Ammon's horn (tissue), 1 donor: ENCODE results near the gene DLG1.

Experiments used
- DNase-seq: peaks from one replicate; pipeline ENCODE4 v3.0.0-alpha.2; 2016; ENCODE audit warnings: low spot score

The DLG1 gene

DNA sequence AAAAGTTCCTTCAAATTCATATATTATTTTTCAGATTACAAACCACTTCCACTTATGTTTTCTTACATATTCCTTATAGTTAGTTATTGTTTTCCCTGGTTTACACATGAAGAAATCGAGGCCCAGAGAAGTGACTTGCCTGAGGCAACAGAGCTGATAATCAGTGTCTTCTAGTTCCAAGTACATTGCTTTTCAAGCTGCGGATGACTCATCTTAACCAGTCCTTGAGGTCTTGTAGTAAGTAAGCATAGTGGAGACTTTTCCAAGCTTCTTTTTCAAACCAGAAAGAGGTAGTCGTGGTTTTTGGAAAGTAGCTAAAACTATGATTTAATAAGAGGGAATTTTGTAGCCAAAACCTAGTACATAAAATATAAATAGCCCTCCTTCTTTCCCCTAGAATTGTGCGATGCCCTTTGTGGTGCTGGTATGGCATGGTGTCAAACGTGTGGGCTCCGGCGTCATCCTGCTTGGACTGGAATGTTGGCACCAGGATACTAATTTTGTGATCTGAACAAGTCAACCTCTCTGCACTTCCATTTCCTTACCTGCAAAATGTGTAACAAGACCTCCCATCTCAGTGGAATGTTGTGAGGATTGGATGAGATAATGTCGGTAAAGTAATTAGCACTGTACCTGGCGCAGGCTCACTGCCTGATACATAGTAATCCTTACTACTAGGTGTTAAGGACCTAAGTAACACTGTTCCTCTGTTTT is 19.0 kb upstream of the DLG1 start:
- no peak for DNase-seq

DNA sequence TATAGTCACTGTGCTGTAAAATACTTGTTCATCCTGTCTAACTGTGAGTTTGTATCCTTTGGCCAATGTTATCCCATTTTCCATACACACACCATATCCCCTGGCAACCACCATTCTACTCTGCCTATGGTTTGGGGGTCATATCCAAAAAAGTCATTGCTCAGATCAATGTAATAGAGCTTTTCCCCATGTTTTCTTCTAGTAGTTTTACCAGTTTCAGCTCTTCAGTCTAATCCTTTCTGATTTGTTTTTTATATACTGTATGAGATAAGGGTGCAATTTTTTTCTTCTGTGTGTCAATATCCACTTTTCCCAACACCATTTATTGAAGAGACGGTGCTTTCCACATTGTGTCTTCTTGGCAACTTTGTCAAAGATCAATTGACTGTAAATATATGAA is 14.0 kb upstream of the DLG1 start:
- DNase-seq: no peak

DNA sequence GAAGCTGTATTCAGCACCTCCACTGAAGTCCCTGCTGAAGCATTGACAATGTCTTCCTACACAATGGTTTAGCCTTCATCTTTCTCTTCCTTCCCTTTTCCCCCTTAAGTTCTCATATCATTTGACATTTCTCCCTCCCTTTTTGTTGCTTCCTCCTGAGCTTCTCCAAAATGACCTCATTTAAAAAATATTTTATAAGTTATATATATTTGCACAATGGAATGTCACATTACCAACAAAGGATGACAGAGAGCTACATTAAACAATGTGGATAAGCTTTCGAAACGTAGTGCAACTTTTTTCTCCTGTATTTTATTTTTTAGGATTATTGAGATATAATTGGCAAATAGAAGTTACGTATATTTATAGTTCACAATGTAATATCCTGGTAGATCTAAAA is 13.2 kb upstream of the DLG1 start:
- DNase-seq: no peak

DNA sequence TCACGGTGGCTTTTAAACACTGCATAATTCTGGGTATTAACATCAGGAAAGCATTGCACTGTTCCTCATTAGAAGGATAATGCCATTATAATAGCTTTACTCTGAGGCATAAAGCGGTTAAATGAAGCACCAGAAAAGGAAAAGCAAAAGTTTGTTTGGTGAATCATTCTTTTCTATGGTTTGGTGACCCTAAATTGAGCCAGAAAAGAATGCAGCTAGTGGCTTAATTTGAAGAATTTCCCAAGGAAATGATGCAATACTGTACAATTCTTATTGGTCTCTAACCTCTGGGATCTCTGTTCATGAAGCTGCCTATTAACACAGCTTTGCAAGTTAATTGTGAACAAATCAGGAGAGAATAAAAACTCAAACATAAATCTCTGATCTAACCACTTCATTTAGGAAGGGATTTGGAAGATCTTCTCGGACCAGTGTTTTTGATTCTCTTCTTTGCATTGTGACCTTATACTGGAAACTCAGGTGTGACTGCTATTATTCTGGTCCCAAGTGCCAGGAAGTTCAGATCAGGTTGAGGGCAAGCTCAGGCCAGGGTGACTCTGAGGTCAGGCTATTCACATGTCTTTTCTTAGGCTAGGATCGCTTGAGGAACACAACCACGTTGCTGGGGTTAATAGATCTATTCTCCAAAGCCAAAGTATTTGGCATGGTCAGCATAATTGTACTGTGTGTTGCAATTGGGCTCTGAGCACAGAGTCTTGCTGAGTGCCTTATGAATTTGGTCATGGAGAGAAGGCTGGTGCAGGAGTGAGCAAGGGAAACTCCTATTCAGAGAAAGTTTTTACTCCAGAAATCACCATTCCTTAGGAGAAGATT is 11.3 kb upstream of the DLG1 start:
- no peak for DNase-seq

DNA sequence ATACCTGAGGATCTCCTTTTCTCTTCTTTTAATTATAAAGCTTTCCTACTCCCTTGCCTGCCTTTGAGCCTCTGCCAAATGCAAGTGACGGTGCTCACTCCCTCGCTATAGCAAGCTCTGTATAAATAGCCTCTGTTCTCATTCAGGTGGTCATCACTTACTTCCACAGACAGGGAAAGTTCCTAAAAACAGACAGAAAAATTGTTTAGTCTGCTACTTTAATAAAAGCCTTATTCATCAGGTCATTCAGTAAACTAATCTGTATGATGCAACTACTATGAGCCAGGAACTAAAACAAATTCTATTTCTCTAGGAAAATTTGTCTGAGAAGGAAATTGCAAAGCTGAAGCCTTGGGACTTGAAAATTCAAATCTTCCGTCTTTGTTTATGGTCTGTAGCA is 10.2 kb upstream of the DLG1 start:
- no peak for DNase-seq

DNA sequence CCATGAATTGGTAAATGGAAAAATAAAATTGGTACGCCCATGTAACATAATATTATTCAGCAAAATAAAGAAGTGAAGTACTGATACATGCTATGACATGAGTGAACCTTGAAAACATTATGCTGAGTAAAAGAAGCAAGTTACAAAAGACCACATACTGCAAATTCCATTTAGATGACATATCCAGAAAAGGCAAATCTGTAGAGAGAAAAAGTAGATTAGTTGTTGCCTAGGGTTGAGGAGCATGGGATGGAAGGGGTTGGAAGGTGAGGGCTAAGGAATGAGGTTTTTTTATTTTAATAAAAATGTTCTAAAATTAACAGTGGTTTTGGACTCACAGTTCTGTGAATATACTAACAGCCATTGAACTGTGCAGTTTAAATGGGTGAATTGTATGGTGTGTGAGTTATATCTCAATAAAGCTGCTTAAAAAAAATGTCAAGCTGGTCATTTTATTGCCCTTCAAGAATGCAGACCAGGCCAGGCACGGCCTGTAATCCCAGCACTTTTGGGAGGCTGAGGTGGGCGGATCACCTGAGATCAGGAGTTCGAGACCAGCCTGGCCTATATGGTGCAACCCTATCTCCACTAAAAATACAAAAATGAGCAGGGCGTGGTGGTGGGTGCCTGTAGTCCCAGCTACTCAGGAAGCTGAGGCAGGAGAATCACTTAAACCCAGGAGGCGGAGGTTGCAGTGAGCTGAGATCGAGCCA is 8.1 kb upstream of the DLG1 start:
- no peak for DNase-seq

DNA sequence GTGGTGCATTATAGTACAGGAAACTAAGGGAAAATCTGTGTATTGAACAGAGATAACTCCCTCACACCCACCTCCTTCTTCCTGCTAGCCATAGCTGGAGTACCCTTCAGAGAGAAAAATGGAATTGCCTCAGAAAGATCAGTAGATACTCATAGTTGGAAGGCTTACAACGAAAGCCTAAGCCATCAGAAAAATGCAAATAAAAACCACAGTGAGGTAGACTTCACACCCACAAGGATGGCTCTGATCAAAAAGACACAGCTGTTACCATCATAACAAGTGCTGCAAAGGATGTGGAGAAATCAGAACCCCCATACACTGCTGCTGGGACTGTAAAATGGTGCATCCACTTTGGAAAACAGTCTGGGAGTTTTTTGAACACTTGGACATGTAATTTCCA is 7.4 kb upstream of the DLG1 start:
- no peak for DNase-seq

DNA sequence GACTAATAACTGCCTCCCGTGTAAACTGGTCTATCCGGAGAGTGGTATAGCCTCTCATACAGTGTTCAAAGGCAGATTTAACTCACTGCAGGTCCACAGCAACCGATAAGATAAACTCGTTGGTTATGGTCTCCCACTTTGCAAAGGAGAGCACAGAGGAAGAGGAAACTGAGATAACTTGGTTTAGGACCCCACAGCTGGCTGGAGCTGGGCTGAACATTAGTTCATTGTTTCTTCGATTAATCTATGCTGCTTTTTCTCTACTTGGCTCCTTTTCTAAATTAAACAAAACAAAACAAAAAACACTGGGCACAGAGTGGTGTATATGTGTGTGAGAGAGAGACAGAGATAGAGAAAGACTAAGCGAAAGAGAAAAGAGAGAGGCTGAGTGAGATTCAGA is 5.0 kb upstream of the DLG1 start:
- DNase-seq: no peak

DNA sequence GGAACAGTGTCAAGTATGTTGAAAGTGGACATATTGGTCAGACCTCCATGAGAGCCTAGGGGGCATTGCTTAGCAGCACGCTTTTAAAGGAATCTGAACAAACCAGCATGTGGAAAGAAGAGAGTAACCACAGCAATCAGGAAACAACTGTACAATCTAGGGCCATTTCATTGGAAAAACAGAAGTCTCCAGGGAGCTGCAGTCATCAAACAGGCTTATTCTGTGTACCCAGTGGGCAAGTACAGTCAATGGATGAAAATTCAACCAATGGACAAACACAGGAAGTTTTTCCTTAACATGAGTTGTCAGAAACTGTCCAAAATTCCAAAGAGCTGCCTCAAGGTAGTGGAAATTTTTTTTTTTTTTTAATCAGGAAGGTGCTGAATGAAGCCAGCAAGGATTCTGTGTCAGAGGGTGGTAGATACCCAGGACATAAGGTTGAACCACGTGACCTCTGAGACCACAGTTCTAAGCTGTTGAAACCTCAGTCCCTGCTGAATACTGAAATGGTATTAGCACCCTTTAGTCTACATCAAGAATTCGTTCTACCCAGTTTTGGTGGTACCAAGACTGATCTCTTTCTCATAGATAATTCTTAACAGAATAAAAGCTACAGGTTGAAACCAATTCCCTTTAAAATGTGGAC is 4.4 kb upstream of the DLG1 start:
- DNase-seq: no peak

DNA sequence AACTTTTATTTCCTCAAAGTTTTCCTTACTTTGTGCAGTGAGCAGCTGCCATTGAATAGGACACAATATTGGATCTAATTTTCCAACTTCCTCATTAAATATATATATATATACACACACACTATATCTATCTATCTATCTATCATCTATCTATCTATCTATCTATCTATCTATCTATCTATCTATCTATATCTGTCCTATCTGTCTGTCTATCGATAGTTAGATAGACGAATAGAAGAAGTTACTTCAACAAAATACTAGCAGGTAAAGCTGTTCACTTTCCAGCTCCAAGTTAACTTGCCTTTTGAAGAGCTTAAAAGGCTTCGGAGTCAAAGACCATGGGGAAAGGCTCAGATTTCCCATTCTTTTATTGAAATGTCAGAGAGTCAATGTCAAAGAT is 3.6 kb upstream of the DLG1 start:
- no peak for DNase-seq

DNA sequence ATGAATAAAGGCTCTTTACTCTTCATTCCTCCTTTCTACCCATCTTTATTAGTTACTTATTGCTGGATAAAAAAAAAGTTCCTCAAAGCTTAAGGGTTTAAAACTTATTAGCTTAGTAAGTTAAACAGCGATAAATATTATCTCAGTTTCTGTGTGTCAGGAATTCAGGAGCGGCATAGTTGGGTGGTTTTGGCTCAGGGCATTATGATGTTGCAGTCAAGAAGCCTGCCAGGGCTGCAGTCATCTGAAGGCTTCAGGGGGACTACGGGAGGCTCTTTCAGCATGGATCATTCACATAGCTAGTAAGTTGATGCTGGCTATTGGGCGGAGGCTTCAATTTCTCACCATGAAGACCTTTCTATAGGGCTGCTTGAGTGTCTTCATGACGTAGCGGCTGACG is 1.9 kb upstream of the DLG1 start:
- DNase-seq: no peak

DNA sequence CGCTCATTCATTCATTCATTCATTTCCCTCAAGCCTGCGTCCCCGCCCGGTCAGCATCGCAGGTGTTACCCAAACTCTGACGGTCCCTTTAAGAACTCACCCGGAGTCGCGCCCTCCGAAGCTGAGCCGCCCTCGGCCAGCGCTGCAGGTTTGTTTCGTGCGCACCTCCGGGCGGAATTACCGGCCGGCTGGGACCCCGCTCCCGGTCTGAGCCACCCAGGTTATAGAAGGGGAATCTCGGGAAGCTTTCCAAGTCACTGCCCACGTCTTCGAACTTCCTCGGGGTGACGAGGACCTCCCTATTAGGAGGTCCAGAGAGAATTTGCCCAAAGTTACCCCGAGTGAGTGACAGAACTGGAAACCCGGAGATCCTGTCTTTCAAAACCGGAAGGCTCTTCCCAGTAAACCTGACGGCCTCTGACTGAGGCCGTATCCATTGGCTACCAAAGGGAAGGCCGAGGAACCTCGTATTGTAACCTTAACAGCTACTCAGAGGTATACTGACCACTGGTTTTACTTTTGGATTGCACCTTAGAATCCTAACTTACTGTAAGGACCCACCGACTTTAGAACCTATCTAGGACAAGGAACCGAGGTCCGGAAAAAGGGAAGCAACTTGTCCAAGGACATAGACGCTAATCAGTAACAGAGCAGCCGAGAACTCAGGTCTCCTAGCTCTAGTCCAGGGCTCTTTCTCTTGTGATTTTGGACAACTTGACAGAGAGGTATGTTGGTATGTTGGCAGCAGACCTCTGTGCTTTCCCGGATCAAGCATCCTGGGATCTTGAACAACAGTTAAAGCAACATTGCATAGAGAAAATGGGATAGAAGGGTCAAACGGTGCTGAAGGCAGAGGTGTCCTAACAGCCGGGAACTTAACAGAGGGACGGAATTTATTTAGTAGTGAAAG is 788 bp upstream of the DLG1 start:
- no peak for DNase-seq

DNA sequence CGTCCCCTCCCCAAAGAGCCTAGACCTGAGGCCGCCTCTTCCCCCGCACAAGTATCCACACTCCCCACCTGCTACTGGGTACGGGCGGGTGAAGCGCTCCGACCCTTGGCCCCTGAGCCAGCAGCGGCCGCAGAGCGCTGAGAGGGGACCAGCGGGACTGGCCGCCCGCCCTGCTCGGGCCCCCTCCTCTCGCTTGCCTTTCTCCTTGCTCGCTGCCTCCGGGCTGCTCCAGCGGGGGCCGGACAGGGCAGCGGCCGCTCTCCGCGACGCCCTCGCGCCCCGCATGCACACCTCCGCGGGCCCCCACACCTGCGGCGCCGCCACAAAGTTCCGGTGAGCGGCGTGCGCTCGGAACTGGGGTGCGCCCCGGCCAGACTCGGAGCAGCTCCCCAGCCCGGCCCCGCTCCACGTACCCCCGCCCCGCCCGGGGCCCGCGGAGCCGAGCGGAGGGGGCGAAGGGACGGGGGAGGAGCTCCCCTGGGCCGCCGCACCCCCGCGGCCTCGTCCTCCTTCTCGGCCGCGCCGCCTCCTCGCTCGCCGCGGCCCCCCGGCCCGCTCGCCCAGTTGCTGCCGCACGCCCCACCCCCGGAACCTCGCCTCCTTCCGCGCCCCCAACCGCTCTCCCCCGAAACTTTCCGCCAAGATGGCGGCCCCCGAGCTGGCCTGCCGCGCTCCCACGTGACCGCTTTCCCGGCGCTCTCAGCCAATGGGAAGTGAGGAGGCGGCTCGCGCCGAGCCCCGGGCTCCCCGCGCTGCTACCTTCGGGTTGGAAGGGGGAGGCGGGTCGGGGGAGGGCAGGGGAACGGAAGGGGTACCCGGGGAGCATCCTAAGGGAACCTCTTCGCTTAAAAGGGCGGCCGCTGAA is 704 bp downstream of the DLG1 start:
- DNase-seq: peak; percentile 86

DNA sequence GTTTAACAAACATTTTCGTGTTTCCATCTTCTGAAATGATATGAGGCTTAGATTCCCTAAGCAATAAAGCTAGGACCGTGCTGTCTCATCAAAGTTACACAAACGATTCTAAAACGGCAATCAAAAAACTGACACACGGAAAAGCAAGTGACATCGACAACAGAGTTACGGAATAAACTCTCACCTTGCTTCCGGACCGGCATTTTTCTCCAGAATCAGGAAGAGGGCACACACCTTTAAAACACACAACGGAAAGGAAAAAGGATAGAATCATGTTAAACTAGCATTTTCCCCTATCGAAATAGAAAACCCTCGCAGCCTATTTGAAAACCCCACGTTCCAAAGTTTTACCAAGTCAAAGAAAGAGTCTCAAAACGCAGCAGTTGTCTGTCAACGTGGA is 1.4 kb downstream of the DLG1 start:
- no peak for DNase-seq

DNA sequence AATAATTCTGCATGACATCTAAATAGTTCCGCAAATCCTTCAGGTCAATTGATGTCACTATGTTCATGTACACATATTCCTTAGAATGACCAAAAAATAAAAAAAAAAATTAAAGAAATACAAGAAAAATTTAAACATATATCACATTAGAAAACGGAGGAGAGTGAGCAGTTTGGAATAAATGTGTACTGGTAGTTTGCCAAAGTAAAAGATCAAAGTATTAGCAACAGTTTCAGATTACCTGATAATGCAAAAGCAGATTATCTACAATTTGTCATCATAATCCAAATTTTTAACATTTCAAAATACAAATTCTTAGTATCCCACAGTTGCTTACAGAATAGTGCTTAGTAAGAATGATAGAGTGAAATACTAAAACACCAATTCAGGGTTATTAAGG is 1.9 kb downstream of the DLG1 start:
- no peak for DNase-seq

DNA sequence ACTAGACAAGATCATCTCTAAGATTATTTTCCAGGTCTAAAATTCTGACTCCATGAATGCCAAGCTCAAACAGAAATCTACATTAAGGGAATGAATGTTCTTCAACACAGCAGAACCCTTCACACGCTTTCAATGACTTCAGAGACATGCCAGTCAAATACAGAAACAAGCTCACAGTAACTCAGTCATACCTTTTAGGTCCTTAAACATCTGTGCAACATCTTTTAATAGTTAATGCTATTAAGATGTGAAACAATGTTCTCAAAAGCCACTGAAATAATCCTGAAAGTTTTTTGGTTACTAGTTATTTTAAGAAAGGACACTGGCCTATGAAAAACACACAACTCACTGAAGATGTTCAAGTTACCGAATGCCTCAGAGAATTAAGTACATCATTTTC is 2.5 kb downstream of the DLG1 start:
- no peak for DNase-seq

DNA sequence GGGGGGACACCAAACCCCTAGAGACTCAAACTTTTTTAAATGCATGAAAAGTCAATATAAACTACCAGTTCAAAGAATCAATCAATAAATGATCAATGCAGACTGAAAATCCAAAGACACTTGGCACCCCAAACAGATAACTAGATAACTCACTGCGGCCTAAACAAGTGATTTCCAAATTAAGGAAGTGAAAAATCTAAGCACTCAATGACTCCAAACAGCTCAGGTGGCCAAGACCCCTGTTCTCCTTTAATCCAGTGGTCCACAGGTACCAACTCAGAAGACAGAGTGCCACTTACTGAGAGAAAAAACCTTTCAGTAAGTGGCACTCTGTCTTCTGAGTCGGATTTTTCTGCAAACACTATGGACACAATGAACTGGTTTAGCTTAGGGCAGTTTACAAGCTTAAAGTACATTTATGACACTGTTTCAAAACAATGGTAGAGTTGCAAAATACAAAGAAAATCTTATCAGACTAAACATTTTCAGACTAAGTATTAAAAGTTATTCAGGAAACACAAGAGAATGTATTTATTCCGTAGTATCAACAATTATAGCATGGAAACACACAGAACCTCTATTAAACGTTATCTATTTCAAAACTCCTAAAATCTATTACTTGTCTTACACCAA is 4.7 kb downstream of the DLG1 start:
- DNase-seq: no peak

DNA sequence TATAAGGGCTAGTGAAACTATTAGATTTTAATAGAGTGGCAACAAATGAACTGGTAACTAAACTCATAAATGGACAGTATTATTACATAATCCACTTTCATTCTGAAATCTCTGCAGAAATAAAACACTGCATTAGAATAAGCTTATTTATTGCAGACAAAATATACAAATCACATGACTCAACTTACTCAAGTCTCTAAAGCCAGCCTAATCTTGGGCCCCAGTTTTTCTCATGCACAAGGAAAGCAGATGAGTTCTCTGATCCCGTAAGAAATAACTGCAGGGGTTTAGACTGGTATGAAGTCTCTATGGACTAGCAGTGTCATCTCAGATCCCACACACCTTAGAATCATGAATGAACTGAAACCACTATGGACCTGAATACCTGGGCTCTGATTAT is 5.8 kb downstream of the DLG1 start:
- DNase-seq: no peak

DNA sequence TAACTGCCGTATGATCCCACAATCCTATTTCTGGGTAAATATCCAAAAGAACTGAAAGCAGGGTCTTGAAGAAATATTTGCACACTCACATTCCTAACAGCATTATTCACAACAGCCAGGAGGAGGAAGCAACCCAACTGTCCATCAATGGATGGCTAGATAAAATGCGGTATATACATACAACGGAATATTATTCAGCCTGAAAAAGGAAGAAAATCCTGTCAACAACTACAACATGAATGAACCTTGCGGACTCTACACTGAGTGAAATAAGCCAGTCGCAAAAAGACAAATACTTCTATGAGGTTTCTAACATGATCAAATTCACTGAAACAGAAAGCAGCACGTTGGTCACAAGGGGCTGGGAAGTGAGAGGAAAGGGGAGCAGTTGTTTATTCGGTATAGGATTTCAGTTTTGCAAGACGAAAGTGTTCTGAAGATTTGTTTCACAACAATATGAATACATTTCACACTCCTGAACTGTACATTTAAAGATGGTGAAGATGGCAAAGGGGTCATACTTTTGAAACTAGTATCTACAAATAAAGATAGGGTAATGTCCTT is 6.2 kb downstream of the DLG1 start:
- no peak for DNase-seq

DNA sequence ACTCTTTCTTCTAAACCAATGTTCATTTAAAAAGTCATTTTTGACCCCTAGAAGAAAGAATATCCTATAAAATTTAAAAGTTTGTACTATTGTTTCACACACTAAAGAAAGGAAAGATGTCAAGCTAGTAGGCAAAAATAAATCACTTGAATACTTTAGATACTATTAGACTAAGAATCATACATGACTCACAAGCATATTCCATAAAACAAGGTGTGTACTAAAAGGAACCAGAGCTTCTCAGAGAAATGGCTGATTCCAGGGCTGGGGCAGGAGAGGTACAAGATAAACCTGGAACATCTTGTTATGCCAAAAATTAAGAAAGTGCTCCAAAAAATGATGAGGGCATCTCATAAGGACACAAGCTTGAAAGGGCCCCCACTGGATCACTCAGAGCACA is 8.7 kb downstream of the DLG1 start:
- no peak for DNase-seq
